ENCODE results near the gene MCM5.
"Not testable (repeated sequence)": the region's sequence is repeated elsewhere in the genome, so short reads cannot be mapped to it uniquely, and the experiment has no call there.

Gene MCM5

DNA sequence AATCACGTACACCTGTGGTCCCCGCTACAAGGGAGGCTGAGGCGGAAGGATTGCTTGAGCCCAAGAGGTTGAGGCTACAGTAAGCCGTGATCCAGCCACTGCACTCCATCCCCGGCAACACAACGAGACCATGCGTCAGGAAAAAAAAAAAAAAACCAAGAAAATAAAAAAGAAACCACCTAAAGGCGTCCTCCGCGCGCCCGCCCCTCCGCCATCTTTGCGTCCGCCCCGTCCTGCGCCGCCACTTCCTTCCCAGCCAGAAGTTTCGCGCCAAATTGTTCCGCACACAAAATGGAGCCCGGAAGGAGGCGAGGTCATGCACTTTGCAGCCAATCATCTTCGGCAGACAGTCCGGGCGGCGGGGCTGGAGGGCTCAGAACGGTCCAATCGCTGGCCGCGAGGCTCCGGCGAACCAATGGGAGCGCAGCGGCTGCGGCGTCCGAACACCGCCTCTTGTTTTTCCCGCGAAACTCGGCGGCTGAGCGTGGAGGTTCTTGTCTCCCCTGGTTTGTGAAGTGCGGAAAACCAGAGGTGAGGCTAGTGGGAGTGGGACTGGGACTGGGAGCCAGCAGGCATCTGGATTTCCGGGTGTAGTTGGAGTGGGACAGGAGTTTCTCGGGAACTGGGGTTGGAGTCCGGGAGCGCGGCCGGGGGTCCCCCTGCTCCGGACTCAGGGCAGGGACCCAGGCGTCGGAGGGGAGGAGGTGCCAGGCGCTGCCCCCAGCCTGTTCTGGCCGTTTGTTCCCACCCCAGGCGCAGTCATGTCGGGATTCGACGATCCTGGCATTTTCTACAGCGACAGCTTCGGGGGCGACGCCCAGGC lies at the start of gene MCM5:
MCM5 (plus strand) TSS at position 463 of the 823 bp plus-strand sequence; CDS start at position 762, 299 bp downstream.
- peak; percentile 99 for DNase-seq

DNA sequence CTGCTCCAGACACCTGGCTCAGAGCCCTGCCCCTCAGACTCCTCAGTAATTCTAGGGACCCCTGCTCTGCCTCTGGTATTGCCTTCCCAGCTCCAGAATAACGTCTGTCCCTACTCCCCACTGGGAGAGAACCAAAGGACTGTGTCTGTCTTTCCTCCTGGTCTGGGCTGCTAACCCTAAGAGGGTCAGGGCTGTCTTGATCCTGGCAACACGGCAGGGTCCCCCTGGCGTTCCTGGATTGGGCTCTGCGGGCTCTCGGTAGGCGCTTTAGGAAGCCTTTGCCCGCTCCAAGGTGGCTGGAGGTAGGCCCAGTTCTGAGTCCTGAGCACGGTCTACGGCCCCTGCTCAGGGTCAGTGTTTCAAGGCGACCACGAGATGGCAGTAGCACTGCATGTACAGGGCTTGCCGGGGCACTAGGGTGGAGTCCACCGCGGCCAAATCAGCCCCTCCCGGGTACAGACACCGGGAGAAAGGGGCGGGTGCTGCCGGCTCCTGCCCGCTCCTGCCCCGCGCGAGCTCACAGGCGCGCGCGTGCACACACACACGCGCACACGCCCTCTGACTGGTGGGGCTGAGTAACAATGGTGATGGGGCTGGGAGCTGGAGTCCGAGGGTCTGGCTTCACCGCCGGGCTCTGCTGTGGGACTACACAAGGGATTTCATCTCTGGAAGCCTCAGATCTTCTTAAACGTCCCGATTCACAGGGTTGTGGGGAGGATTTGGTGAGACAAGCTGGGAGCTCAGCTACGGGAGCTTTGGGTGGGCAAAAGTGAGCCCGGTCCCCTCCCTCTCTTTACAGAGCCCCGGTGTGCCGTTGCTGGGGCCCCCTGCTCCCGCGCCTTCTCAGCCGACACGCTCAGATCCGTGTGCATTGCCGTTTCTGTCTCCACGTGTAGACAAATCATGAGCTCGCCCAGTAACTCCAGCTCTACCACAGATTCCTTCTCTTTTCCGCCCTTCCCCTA lies 49.1 kb upstream of the MCM5 start:
- peak; percentile 96 for DNase-seq

DNA sequence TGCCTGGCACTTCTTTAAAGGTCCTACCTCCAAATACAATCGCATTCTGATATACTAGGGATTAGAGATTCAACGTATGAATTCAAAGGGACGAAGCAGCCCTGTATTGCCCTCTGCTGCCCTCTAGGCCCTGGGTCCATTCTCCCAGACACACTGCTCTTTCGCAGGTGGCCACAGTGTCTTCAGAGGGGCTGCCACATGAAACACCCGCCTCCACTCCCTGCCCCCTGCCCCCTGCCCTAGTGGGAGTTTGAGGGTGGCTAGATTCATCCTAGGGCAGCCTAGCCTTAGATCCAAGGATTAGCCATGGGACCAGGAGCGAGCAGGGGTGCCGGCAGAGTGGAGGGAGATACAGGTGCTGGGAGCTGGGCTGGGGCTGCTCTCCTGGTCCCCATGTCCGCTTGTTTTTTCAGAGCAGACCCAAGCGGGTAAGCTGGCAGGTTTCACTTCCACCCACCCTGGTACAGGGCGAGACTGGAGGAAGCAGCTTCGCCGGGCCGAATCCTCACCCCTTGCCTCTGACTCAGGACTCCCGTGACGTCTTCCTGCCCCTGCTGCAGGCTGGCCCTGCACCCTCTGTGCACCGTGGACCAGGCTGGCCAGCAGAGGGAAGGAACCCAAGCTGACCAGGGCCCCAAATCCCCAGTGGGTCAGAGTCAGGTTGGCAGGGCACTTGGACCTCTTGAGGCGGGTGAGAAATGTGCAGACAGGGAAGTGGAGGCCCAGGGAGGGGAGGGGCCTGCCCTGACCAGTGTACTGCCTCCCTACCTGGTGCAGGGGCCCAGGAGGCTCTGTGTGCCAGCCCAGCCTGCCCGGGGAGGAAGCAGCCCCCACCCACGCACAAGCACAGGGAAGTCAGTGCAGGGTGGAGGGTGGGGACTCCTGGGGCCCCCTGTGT lies 47.5 kb upstream of the MCM5 start:
- DNase-seq = peak; percentile 67

DNA sequence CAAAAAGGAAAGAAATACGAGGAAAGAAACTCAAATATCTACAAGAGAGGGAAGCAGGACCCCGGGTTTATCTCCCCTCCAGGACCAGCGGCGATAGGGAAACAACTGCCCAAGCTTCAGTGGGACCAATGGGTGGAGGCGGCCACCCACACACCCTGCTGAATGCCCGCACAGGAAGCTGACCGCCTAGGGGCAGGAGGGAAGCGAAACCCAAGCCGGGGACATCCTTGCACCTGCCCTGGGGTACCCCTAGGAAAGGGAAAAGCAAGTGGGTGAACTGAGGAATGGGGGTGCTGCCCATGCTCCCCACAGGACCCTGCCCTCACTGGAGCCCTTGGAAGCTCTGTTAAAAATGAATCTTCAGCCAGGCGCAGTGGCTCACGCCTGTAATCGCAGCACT lies 46.6 kb upstream of the MCM5 start:
- no peak for DNase-seq

DNA sequence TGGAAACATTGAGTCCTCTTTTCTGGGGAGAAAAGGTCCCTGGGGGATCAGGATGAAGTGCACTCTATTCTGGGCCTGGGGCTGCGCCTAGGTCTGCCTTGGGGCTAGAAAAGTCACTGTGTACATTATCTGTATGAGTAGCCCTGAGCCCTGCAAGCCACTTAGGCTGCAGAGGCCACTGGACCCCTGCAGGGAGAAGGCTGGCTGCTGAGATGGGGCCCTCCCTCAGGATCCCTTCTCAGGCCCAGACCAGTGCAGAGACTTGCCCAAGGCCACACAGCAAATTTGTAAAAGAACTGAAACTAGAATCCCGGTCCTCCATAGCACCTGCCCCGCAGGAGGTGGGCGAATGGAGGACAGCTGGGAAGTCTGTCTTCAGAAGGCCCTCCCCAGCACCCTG lies 45.9 kb upstream of the MCM5 start:
- no peak for DNase-seq

DNA sequence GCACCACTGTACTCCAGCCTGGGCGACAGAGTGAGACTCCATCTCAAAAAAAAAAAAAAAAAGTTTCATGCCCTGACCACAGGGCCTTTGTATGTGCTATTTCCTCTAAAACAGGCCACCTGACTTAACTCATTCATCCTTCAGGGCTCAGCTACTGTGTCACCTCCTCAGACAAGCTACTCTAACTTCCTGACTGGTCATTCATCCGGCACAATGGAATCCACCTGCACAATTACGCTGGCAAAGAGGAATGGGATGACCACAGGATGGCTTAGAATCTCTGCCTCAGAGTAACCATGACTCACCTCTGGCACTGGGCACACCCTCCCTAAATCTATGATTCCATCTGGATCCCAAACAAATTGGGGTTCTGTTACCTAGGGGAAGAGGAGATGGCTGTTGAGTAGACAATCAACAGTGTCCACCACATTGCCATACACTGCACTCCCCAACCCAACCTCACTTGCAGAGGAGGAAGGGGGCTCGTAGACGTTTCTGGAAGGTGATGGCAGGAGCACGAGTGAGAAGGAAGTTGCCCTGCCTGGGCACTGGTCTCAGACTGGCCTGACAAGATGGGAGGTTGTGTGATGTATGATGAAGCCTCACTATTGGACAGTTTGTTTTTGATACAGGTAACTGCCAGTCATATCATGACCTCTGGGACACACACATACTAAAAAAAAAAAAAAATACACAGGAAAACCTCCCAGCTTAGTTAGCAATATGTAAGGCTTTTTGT lies 41.9 kb upstream of the MCM5 start:
- no peak for DNase-seq

DNA sequence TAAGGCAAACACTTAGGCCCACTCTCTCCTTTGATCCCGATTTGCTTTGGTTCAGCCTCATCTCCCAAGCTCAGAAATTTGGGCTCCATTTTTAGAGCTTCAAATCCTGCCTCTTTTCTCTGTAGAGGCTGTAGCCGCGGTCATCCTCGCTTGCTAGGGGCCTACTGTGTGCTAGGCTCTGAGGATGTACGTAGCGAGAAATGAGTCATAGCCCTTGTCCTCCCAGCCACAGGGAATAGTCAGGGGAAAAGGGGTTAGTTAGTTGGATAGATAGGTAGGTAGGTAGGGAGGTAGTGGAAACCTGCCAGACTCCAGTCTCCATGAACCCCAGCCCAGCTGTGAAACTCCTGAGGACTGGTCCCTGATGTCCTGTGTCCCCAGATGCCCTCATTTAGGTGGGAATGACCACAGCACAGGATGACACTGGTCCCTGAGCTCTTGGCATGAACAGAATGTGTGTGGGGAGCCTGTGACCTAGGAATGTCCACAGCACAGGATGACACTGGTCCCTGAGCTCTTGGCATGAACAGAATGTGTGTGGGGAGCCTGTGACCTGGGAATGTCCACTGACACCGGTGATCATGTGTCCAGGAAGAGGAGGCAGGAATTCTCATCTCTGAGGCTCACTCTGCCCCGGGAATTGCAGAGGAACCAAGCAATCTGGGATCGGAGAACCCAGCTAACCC lies 40.4 kb upstream of the MCM5 start:
- DNase-seq = no peak

DNA sequence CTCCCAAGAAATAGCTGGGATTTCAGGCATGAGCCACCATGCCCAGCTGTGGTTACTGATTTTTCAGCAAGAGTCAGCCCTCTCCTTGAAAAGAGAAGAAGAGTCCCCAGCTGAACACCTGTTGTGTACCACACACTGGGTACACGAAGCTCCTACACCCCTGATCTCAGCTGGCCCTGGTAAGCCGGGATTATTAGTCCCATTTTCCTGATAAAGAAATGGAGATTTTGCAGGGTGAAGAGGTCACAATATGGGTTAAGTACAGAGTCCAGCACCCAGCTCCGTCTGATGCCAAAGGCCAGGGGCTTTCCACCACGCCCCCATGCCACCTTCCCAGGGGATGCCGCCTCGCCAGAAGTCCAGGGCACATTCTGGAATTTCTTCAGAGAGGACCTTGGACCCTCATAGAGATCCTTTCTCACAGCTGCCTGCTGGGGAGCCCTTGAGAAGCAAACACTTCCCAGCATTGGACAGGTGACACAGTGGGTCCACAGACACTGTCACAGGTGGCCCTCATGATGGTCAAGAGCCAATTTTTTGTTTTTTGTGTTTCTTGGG lies 38.9 kb upstream of the MCM5 start:
- DNase-seq = no peak

DNA sequence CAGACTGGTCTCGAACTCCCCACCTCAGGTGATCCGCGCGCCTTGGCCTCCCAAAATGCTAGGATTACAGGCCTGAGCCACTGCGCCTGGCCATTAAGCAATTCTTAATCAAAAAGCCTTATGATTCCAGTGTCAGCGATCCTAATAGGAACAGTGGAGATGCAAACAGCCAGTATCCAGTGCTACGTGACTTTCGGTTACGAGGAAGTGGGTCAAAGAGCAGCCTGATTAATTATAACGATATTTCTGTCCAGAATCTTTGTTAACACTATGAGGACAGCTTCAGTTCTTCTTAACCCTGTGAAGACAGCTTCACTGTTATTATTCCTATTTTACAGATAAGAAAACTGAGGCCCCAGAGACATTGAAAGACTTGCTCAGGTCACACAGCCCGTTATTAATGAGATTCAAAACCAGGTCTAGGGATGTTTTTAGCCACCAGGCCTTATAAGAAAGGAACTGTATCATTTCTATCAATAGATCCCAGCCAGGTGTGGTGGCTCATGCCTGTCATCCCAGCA lies 36.3 kb upstream of the MCM5 start:
- DNase-seq = no peak

DNA sequence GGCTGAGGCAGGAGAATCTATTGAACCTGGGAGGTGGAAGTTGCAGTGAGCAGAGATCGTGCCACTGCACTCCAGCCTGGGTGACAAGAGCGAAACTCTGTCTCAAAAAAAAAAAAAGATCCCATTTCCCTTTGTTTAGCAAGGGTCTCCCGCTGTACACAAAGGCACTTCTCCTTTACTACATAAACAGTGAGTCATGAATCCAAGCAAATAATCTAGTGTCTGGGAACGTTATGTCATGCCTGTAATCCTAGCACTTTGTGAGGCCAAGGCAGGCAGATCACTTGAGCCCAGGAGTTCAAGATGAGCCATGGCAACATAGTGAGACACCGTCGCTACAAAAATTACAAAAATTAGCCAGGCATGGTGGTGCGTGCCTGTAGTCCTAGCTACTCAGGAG lies 35.7 kb upstream of the MCM5 start:
- DNase-seq = not testable (repeated sequence)

DNA sequence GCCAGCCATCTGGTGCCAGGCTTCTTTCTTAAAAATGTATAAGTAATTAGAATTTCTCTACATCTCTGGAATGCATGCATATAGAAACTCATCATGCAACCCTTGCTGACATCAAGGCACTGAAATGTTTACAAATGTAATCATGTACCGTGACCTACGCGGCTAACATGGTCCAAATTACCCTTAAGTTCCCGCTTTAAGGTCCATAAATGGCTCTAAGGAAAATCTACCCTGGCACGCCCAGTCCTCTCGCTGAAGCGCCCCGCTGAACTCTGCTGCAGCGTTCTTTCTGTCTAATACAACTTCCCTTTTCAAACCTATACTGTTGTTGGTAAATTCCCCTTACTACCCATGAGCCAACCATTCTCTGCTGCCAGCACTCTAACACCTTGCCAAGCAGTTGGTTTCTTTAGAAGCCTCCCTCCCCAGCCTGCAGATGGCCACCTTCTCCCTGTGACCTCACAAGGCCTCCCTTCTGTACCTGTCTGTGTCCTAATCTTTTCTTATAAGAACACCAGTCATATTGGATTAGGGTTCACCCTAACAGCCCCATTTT lies 32.5 kb upstream of the MCM5 start:
- peak; percentile 37 for DNase-seq

DNA sequence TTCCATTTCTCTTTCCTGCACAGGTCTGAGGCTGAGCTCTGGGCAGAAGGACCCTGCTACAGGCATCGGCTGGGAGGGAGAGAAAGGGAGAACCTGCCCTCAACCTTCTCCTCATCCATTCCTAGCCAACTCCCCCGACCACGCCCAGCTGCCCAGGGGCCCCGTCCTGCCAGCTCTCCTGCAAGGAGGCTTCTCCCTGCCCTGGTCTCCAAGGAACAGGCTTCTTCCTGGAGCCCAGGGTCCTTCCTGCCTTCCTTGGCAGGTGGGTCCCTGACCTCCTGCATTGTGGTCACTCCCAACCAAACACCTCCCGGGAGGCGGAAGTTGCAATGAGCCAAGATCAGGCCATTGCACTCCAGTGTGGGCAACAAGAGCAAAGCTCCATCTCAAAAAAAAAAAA lies 31.6 kb upstream of the MCM5 start:
- DNase-seq = no peak

DNA sequence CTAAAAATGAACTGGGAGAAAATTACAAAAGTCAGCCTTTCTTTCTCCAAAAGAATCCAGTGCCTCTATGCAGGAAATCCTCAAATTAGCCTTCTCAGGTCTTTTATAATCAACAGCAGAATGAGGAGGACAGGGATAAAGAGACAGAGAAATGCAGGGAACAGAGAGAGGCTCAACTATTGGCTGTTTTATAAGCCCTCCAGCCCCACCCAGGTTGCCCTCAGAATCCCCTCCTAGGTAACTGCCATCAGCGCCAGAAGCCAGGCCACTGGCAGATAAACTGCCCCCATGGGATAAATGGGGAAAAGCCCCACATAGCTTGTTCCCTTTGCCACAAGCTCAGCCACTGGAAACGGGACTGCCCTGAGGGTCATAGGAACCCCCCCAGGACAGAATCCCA lies 29.9 kb upstream of the MCM5 start:
- DNase-seq = no peak

DNA sequence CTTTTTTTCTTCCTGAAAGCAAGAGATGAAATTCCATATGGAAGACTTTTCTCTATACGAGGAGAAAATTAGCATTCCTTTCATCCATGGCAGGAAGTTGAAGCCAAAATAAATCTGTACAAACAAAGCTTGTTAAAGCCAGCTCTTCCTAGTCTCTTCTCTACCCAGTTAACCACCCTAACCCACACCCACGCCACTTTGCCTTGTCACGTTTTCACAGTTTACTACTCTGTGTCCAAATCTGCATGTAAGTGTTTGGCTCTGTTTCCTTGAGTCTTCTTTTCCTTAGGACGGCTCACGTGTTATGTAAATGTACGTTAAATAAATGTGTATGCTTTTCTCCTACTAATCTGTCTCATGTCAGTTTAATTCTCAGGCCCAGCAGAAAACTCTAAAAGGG lies 26.2 kb upstream of the MCM5 start:
- no peak for DNase-seq

DNA sequence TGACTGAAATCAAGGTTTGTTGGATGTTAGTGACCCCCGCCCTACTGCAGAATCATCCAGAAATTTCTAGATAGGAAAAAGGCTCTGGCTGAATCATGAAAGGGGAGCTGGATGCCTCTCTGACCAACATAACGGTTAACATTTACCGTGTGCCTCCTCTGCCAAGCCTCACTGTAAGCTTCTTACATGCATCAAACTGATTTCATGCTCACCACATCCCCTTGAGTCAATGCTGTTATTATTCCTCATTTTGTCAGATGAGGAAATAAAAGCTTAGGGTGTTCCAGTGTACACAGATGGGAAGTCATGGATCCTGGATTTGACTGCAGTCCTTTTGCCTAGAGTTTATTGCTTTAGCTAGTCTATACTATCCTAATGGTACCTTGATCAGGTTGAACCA lies 24.9 kb upstream of the MCM5 start:
- DNase-seq = no peak

DNA sequence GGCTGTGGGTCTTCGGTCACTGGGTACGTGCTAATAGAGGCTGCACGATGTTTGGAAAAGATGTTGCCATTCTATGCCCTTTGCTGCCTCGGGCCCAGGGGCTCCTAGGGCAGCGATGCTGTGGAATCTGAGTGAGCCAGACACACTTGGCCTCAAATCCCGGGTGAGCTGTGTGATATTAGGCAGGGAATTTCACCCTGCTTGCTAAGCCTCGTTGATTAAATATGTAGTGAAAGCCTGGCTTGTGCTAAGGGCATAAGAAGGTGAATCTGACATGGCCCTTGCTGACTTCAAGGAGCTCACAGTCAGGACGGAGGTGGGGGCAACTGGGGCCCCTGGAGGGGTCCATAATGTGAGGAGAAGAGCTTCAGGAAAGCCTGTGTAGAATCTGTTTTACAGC lies 24.4 kb upstream of the MCM5 start:
- DNase-seq = no peak

DNA sequence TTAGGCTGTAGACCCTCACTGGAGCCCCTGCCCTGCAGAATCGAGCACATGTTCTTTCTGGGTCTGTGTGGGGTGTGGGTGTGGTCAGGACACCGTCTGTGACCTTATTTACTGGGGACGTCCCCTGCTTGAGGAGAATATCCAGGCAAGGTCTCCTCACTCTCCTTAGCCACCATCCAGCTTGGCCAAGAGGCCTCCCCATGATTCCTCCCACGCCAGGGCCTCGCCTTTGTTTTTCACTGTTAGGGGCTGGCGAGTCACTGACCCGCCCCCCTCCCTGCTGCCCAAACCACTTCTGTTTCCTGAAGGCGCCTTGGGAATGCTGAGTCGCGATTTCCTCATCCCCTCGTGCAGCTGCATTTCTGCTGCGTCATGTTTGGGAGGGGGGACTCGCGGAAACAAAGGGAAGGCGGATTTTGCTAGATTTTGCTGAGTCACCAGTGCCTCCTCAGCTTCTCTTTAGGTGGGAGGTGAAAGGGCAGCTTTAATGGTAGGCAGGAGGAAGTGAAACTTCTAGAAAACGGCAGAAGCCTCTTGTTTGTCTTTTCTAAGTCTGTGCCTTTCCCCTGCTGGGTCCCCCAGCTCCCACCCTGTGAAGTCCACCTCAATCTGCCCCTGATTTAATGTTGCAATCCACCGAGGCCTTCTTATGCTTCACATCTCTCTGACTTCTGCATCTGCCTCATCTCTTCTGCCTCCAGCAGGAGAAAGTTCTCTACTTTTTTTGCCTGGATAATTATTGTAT lies 23.0 kb upstream of the MCM5 start:
- DNase-seq = peak; percentile 95

DNA sequence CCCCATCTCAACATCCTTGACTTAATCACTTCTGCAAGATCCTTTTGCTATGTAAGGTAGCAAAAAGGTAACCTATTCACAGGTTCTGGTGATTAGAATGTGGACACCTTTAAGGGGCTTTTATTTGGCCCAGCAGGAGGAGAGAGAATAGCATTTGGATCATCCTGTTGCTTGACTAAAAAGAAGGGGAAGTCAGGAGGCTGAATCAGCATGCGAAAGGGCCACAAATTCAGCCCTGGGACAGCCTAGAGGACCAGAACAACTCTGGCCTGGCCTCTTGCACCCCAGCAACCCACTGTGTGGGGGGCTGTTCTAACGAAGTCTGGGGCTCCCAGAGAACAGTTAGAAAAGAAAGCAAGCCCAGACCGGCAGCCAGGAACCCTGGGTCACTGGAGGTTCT lies 22.2 kb upstream of the MCM5 start:
- no peak for DNase-seq

DNA sequence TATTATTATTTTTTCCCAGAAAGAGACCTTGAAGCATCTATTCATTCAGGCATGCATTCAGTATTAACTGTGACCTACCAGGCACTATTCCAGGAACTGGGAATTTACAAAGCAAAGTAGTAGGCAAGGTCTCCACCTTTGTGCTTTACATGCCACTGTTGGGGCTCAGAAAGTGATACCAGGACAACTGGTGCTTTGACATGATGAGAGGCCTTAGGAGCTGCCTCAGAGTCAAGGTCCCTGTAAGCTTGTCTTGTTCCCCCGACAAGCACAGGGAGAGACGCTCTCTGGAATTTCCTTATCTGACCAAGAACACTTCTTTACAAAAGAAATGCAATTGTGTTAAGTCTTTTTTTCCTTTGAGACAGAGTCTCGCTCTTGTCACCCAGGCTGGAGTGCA lies 21.3 kb upstream of the MCM5 start:
- DNase-seq = no peak
